GM18511 (cell line): ENCODE results near the gene SIPA1L3.
"Not testable (repeated sequence)": the region's sequence is repeated elsewhere in the genome, so short reads cannot be mapped to it uniquely, and the experiment has no call there.

Source experiments
- ATAC-seq: cut with Tn5 transposase; IDR thresholded peaks from one replicate; pipeline ENCODE4 v1.9.1; 2021; ENCODE audit warnings: mild to moderate bottlenecking, moderate library complexity; ENCODE audit not compliant: unreplicated experiment

SIPA1L3 gene

GRCh38 chr19:38062959-38063761, 156.2 kb downstream of the SIPA1L3 start:
- ATAC-seq: no peak

DNA sequence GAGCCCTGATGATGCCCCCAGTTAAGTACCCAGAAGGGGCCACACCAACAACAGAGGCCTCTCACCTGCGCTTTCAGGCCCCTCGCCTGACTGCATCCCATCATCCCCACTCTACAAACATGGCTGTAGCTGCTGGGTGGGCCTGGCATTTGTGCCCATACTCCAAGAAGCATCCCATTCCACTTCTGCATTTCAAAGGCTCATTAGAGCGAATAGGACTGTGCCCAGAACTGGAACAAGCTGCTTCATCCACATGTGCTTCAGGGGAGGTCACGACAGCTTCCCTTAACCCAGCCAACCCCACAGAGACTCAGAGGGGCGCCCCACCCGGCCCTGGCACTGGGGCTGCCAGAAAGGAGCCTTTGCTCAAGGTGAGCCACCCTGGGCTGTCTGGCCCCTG, 156.9 kb downstream of the SIPA1L3 start:
- ATAC-seq: no peak

- no peak for ATAC-seq
Observed at GRCh38 chr19:38064661-38065425, 157.8 kb downstream of the SIPA1L3 start.

- ATAC-seq: not testable (repeated sequence)
Observed at GRCh38 chr19:38065775-38066174, 158.8 kb downstream of the SIPA1L3 start.

DNA sequence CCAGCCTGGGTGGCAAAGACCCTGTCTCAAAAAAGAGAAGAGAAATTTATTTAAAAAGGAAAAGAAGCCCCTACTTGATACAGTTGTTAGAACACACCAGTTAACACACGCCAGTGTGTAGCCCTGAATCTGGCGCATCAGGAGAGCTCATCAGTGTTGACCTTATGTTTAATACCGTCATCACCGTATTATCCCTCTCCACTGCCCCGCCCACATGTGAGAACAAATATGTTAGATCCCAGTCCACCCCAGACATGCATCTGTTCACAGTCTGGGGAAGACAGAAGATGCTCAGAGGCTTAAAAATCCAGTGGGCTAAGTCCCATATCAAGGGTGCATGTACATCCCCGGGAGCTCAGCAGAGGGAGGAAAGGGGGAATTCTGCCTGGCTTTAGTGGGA, 161.8 kb downstream of the SIPA1L3 start:
- no peak for ATAC-seq

DNA sequence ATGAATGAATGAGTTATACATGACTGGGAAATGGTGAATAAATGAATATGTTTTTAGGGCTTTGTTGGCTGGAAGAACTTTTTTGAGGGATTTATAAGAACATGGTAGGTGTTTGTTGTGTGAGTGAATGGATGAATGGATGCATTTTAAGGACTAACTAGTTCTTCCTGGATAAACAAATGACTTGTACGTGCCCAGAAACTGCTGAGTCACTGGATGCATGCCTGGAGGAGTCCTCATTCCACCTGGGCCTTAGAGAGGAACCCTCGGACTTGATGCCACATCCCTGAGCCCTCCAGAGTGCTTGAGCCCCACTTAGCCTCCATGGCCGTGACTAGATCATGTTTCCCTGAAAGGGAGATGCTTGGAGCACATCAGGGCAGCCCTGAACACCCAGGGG, 163.6 kb downstream of the SIPA1L3 start:
- no peak for ATAC-seq

DNA sequence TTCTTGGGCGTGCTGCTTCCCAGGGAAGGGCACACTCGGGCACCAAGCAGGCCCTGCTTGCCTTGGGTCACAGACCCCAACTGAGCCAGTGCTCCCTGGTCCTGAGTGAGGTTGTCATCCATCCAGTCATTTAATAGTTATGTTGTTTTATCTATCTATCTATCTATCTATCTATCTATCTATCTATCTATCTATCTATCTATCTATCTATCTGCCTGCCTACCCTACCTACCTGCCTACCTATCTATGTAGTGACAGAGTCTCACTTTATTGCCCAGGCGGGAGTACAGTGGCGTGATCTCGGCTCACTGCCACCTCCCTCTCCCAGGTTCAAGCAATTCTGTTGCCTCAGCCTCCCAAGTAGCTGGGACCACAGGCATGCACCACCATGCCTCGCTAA, 164.0 kb downstream of the SIPA1L3 start:
- ATAC-seq: not testable (repeated sequence)

DNA sequence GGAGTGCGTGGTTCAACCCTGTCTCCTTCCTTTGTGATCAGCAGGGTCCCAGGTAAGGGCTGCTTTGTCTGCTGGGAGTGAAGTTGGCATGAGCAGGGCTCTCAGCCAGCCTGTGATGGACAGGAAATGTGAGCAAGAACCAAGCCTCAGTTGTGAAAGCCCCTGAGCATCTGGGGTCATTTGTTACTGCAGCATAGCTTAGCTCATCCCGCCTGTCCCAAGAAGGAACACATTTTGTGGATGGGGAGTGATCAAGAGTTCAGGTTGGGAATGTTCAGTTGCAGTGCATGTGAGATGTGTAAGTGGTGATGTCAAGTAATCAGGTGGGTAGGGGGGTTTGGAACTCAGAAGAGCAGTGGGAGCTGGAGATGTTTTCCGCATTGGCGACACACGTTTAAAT, 164.6 kb downstream of the SIPA1L3 start:
- no peak for ATAC-seq

- no peak for ATAC-seq
Observed at GRCh38 chr19:38072776-38073750, 166.1 kb downstream of the SIPA1L3 start.

GRCh38 chr19:38073841-38074685, 167.1 kb downstream of the SIPA1L3 start:
- no peak for ATAC-seq

DNA sequence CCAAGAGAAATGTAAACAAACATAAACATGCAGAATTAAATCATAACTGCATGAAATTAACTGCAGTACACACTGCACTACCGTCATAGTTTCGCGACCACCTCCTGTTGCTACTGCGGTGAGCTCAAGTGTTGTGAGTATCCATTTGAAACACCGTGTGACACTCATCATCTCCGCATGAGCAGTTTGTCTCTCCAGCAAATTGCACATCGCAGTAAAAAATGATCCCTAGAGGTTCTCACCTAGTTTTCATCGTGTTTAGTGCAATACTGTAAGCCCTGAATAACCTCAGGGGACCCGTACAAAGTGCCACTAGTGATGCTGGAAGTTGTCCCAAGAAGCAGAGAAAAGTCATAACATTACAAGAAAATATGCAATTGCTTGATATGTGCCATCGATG, 169.3 kb downstream of the SIPA1L3 start:
- no peak for ATAC-seq

GRCh38 chr19:38078302-38078930, 171.4 kb downstream of the SIPA1L3 start:
- ATAC-seq: no peak

- peak; percentile 82 for ATAC-seq
Observed at GRCh38 chr19:38079926-38080380, 172.9 kb downstream of the SIPA1L3 start.

GRCh38 chr19:38081547-38082255, 174.7 kb downstream of the SIPA1L3 start:
- ATAC-seq: no peak

DNA sequence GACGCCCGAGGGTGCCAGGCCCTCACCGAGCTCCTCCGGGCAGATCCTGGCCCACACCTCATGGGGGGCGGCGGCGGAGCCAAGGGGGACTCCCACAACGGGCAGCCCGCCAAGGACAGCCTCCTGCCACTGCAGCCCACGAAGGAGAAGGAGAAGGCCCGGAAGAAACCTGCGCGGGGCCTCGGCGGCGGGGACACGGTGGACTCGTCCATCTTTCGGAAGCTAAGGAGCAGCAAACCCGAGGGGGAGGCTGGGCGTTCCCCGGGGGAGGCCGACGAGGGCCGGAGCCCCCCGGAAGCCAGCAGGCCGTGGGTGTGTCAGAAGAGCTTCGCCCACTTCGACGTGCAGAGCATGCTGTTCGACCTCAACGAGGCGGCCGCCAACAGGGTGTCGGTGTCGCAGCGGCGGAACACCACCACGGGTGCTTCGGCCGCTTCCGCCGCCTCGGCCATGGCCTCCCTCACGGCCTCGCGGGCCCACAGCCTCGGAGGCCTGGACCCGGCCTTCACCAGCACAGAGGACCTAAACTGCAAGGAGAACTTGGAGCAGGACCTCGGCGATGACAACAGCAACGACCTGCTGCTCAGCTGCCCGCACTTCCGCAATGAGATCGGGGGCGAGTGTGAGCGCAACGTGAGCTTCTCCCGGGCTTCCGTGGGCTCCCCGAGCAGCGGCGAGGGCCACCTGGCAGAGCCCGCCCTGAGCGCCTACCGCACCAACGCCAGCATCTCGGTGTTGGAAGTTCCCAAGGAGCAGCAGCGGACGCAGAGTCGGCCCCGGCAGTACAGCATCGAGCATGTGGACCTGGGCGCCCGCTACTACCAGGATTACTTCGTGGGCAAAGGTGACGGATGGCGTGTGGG, 175.5 kb downstream of the SIPA1L3 start:
- ATAC-seq: no peak

DNA sequence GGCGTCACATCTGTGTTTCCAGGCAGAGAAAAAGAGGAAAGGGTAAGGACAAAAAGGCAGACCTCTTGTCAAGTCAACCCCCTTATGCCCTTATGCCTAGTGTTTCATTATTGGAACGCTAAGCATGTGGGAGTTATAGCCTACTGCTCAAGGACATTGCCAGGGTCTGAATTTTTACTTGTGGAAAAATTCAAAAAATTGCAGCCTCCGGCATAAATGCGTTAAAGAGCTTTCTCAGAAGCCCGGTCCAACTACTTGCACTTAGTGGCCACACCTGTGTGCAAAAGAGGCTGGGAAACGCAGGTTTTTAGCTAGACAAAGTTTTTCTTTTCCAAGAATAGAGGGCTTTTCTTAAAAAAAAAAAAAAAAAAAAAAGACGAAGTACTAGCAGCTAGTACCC, 177.2 kb downstream of the SIPA1L3 start:
- no peak for ATAC-seq

GRCh38 chr19:38089440-38089839, 182.4 kb downstream of the SIPA1L3 start:
- no peak for ATAC-seq

GRCh38 chr19:38093154-38093553, 186.1 kb downstream of the SIPA1L3 start:
- no peak for ATAC-seq
